Measurements from ENCODE around the gene STIP1.

DNA sequence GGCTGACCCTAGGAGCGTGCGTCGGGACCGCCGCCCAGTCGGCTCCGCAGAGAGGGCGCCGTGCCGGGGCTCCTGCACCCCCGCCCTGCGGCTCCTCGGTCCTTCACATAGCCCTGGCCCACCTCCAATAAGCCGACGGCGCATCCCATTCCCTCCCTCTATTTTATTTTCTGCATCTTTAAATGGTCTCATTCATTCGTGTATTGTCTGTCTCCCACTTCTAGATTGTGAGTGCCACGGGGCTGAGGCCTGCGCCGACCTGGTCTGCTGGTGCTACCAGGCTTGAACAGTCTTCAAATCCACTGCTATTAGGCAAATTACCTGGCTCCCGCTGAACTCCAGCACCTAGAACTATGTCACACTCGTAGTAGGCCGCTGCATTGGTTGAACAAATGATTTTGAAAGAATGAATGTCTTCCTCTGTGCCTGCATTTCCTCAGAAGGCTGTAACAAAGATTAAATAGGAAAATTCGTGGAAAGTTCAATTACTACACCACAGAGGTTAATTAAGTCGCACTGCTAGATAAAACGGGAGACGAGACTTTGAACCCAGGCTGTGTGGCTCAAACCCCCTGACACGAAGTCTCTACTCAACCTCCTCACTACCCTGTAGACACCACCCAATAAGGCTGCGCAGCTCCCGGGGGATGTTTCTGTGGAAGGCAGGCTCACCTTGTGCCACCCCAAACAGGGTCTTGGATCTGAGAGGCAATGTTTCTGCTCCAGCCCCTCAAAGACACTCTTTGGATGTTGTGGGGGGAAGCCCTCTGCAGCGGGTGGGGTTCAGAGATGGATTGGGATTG, 62.0 kb downstream of the STIP1 start:
- TF ChIP-seq, protein P1, sequence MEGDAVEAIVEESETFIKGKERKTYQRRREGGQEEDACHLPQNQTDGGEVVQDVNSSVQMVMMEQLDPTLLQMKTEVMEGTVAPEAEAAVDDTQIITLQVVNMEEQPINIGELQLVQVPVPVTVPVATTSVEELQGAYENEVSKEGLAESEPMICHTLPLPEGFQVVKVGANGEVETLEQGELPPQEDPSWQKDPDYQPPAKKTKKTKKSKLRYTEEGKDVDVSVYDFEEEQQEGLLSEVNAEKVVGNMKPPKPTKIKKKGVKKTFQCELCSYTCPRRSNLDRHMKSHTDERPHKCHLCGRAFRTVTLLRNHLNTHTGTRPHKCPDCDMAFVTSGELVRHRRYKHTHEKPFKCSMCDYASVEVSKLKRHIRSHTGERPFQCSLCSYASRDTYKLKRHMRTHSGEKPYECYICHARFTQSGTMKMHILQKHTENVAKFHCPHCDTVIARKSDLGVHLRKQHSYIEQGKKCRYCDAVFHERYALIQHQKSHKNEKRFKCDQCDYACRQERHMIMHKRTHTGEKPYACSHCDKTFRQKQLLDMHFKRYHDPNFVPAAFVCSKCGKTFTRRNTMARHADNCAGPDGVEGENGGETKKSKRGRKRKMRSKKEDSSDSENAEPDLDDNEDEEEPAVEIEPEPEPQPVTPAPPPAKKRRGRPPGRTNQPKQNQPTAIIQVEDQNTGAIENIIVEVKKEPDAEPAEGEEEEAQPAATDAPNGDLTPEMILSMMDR (conservative IDR thresholded peaks at IDR 0.05; ENCODE audit: low read depth, low read length) = no peak
- TF ChIP-seq EZH2 (IDR thresholded peaks at IDR 0.05; ENCODE audit: low read length, unreplicated experiment) = no peak
